ENCODE data around the gene MAPK12. TPM values are rescaled to one million over a fixed set of nuclear protein-coding genes. Genes with fewer than 3 reads are reported as not detected.

Gene MAPK12
- total RNA-seq, 4 donors from 2014 or later: 10.1 to 18.4 (median 14.0) TPM

DNA sequence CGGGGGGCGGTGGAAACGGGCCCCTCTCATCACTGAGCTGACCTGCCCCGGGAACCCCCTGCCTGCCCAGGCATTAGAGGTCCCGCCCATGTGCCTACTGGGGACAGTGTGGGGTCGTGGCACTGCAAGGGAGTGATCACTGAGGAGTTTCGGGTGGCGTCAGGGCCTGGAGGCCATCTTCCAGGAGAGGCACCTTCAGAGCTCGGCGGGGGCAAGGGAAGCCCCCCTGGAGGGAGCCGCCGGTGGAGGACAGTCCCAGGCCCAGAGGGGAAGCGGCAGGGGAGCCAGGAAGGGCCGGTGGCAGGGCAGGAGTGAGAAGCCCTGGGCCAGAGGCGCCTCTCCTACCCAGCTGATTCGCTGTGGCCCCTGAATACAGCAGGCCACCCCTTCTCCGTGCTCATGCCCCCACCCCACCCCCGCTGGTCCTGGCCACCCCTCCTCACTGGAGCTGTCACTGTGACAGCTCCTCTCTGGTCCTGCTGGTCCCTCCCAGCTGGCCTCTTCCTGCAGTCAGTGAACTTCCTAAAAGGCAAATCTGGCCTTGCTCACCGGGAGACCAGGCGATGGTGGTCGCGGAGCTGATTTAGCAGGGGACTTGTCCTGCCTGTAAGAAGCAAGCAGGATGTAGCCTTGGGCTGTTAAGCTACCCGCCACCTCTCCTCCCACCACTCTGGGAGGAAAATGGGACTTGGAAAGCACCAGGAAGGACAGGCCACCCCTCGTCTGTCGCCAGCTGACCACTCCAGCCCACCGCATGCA, 10.7 kb upstream of the MAPK12 start:
- no peak for TF ChIP-seq POLR2AphosphoS5 (IDR thresholded peaks at IDR 0.05)
- TF ChIP-seq, protein P1, sequence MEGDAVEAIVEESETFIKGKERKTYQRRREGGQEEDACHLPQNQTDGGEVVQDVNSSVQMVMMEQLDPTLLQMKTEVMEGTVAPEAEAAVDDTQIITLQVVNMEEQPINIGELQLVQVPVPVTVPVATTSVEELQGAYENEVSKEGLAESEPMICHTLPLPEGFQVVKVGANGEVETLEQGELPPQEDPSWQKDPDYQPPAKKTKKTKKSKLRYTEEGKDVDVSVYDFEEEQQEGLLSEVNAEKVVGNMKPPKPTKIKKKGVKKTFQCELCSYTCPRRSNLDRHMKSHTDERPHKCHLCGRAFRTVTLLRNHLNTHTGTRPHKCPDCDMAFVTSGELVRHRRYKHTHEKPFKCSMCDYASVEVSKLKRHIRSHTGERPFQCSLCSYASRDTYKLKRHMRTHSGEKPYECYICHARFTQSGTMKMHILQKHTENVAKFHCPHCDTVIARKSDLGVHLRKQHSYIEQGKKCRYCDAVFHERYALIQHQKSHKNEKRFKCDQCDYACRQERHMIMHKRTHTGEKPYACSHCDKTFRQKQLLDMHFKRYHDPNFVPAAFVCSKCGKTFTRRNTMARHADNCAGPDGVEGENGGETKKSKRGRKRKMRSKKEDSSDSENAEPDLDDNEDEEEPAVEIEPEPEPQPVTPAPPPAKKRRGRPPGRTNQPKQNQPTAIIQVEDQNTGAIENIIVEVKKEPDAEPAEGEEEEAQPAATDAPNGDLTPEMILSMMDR (IDR thresholded peaks at IDR 0.05): no peak
- no peak for TF ChIP-seq EP300 (IDR thresholded peaks at IDR 0.05)
- TF ChIP-seq POLR2A (IDR thresholded peaks at IDR 0.05): no peak
- H3K4me3 ChIP-seq: peak overlapping the region in 1 of 2 donors; percentile 57
- peaks cover 0 to 25% of the 10 kb centered on the region in 2 donors for H3K36me3 ChIP-seq
- no peaks in the 10 kb centered on the region for H3K9me3 ChIP-seq
- H3K27me3 ChIP-seq: no peaks in the 10 kb centered on the region
- no peak for ATAC-seq
- WGBS, 2 donors (ENCODE audit: low coverage in 1 of 2): 73% methylated on average over 3 of the region's 26 CpGs; no CpG with 5 or more reads in 1 of the 2 donors
- H3K27ac ChIP-seq: peak overlapping the region in 3 of 4 donors; percentile 54 to 82 (median 79)
- H3K4me1 ChIP-seq: peaks cover 2 to 76% (median 41%) of the 10 kb centered on the region in 3 donors

DNA sequence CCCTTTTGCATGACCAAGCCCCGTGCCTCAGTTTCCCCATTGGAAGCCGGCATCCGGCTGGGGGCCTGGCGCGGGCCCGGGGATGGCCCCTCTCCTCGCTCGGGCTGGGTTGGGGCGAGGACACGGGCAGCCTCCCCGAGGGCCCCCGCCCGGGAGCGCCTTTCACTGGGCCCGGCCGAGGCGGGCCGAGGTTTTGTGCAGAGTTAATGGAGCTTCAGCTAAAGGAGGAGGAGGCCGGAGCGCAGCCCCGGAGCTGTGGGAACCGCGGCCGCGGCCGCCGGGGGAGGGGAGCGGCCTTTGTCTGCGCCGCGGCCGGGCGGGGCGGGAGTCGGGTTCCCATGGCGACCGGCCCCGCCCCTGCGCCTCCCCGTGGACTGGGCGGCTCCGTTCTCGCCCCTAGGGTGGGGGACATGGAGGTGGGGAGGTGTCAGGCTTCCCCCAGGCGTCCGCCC, 10.1 kb upstream of the MAPK12 start:
- Histone ChIP-seq H3K4me1 (peaks cover 2 to 79% (median 44%) of the 10 kb centered on the region in 3 donors), H3K9me3 (no peaks in the 10 kb centered on the region), H3K4me3 (peak overlapping the region; percentile 0 to 57), H3K27me3 (no peaks in the 10 kb centered on the region), H3K27ac (peak overlapping the region in 3 of 4 donors; percentile 54 to 82 (median 79)), H3K36me3 (peaks cover 0 to 18% of the 10 kb centered on the region in 2 donors)
- no peak for TF ChIP-seq EP300 (IDR thresholded peaks at IDR 0.05)
- TF ChIP-seq, protein P1 (IDR thresholded peaks at IDR 0.05): peak in 2 of 4 experiments; percentile 22 to 47
- no peak for TF ChIP-seq POLR2A (IDR thresholded peaks at IDR 0.05)
- TF ChIP-seq POLR2AphosphoS5 (IDR thresholded peaks at IDR 0.05): no peak
- peak; percentile 24 for ATAC-seq
- WGBS, 2 donors (ENCODE audit: low coverage in 1 of 2): no CpG with 5 or more reads among the region's 45 CpGs

DNA sequence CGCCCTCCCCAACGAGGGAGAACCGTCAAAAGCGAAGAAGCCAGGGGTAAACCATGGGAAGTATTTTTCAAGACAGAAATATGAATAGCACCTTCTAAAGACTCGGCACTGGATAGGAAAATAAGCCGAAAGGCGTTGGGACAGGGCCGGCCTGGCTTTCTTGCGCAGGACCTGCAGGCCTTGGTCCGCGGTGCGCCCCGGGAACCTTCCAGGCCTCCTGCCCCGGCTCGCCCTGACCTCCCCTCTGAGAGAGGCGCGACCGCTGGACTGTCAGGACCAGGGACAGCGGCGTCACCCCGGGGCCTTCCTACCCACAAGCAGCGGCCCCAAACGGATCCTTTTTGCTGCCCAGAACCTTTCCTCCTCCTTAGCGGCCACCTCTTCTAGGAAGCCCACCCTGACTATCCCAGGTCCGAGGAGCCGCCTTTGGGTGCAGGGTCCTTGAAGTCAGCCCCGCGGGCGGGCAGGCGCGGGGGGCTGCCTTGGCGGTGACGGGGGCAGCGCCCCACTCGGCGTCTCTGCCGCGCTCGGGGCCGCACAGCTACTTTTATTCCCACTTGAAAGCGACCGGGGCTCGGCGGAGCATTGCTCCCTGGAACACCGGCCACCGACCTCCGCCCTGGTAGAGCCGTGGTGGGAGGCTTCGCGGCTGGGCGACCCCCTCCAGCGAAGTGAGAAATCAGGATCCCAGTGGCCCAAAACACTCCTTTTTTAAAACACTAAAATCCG, 9.3 kb upstream of the MAPK12 start:
- ATAC-seq: peak; percentile 45
- Histone ChIP-seq H3K27me3 (no peaks in the 10 kb centered on the region), H3K9me3 (no peaks in the 10 kb centered on the region), H3K27ac (peak overlapping the region in 3 of 4 donors; percentile 78 to 82 (median 79)), H3K4me3 (peak overlapping the region; percentile 33 to 57), H3K4me1 (peaks cover 2 to 74% (median 44%) of the 10 kb centered on the region in 3 donors), H3K36me3 (peaks cover 0 to 11% of the 10 kb centered on the region in 2 donors)
- TF ChIP-seq, protein P1 (IDR thresholded peaks at IDR 0.05): no peak
- TF ChIP-seq POLR2A (IDR thresholded peaks at IDR 0.05): no peak
- TF ChIP-seq POLR2AphosphoS5 (IDR thresholded peaks at IDR 0.05): no peak
- TF ChIP-seq EP300 (IDR thresholded peaks at IDR 0.05): no peak
- WGBS, 2 donors (ENCODE audit: low coverage in 1 of 2): 1% methylated on average over 18 of the region's 53 CpGs; no CpG with 5 or more reads in 1 of the 2 donors

DNA sequence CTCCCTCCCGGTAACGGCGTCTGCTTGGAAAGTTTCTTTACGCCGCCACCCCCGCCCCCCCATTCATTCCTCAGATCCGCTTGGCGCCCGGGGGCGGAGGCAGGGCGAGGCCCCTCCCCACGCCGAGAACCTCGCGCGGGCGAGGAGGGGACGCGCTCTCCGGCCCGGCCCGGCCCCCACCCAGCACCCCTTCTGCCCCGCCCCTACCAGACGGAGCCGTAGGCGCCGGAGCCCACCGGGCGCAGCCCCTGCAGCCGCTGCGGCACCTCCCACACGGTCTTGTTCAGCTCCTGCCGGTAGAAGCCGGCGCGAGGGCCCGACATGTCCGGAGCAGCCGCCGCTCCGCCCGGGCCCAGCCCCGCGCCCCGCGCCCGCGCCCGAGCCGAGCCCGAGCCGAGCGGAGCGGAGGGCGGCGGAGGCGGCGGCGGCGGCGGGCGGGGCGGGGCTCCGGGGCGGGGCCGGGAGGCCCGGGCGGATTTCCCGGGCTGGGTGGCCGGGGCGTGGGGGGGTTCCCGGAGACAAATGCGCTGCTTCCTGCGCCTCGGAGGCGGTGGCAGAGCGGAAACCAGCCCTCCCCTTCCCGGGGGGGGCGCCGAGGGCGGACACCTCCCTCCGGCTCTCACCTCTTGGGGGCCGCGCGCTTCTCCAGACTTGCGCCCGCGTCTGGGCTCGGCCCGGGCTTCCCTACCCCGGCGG, 8.6 kb upstream of the MAPK12 start, which contains the start of gene MAPK11:
TSS of gene MAPK11 (minus strand) at position 411 of the 696 bp plus-strand sequence. CDS start at position 323, 88 bp downstream.
- no CpG with 5 or more reads among the region's 92 CpGs for WGBS, 2 donors (ENCODE audit: low coverage in 1 of 2)
- H3K4me1 ChIP-seq: peaks cover 2 to 70% (median 44%) of the 10 kb centered on the region in 3 donors
- H3K27me3 ChIP-seq: no peaks in the 10 kb centered on the region
- H3K9me3 ChIP-seq: no peaks in the 10 kb centered on the region
- TF ChIP-seq EP300 (IDR thresholded peaks at IDR 0.05): no peak
- TF ChIP-seq POLR2A (IDR thresholded peaks at IDR 0.05): no peak
- peak; percentile 21 for TF ChIP-seq POLR2AphosphoS5 (IDR thresholded peaks at IDR 0.05)
- peaks cover 0 to 4% of the 10 kb centered on the region in 2 donors for H3K36me3 ChIP-seq
- peak; percentile 52 for ATAC-seq
- peak within 1 kb of the TSS in 3 of 4 donors; percentile 78 to 82 (median 79) for H3K27ac ChIP-seq
- H3K4me3 ChIP-seq: peak within 1 kb of the TSS; percentile 38 to 57
